Kidney (tissue), 14 donors: ENCODE measurements around the gene RGL2. TPM values are rescaled to one million over a fixed set of nuclear protein-coding genes. Genes with fewer than 3 reads are reported as not detected.

Source experiments
- DNase-seq, 5 donors: peaks; one replicate each; pipeline ENCODE4 v3.0.0-alpha.2; 2013 to 2020
- FAIRE-seq: peaks from 2 replicates; lab custom pipeline; 2012; peaks lifted over from hg19 to GRCh38; lab: Jason Lieb, UNC
- H3K27ac ChIP-seq, 2 donors: one replicate each; pipeline ENCODE4 v1.7.0; 2013; ENCODE audit warnings: low read depth in 2 of 2, low read length in 2 of 2, inconsistent platforms in 1 of 2
- H3K27me3 ChIP-seq: one replicate; pipeline ENCODE4 v1.7.1; 2013; ENCODE audit warnings: low read length, inconsistent platforms; ENCODE audit not compliant: control insufficient read depth, insufficient read depth
- H3K36me3 ChIP-seq, 3 donors: one replicate each; pipeline versions ENCODE4 v1.7.0 to v1.7.1; 2013; ENCODE audit warnings: low read length in 3 of 3, control low read depth in 1 of 3, inconsistent platforms in 1 of 3; ENCODE audit not compliant: insufficient read depth in 3 of 3, control insufficient read depth in 2 of 3
- H3K4me1 ChIP-seq, 3 donors: one replicate each; pipeline versions ENCODE4 v1.7.0 to v1.7.1; 2013; ENCODE audit warnings: low read length in 3 of 3, inconsistent platforms in 1 of 3, low read depth in 1 of 3; ENCODE audit not compliant: control insufficient read depth in 2 of 3, insufficient read depth in 2 of 3
- H3K4me3 ChIP-seq, 3 donors: one replicate each; pipeline versions ENCODE4 v1.7.0 to v1.8.1; 2013; ENCODE audit warnings: low read length in 3 of 3, control low read depth in 1 of 3, inconsistent platforms in 1 of 3
- H3K9ac ChIP-seq, 3 donors: one replicate each; pipeline versions ENCODE4 v1.7.0 to v1.7.1; 2013; ENCODE audit warnings: low read length in 3 of 3, control low read depth in 1 of 3, inconsistent platforms in 1 of 3
- H3K9me3 ChIP-seq, 3 donors: one replicate each; pipeline versions ENCODE4 v1.7.0 to v1.7.1; 2013; ENCODE audit warnings: low read length in 3 of 3, control low read depth in 1 of 3, inconsistent platforms in 1 of 3; ENCODE audit not compliant: control insufficient read depth in 2 of 3, insufficient read depth in 1 of 3
- CTCF ChIP-seq: IDR thresholded peaks from 3 replicates; pipeline ENCODE4 v1.5.1; 2012; ENCODE audit warnings: mild to moderate bottlenecking, moderate library complexity, borderline replicate concordance; ENCODE audit not compliant: insufficient read depth; ENCODE audit errors: extremely low read depth
- intact Hi-C: fragments of 100-400 bp; cut with DNase I; formaldehyde crosslinking; loops from one replicate; pipeline ENCODE4 v1.11.1; 2022
- polyA plus RNA-seq: library from polyadenylated mRNA; stranded (reverse); fragments of 350-450 nt; fragmentation: Illumina TruSeq; extraction: RNeasy Lipid Tissue Mini Kit (QIAGEN cat#74804); gene quantifications from one replicate; pipeline ENCODE4 v1.2.3, GENCODE V29; 2014; ENCODE audit warnings: low read depth, low replicate concordance; ENCODE audit not compliant: insufficient read depth
- total RNA-seq: library from RNA; stranded (reverse); fragmentation: NEBNext Ultra II Directional; extraction: Animal tissue kit (Norgen Biotek cat#: 25700); gene quantifications from one replicate; pipeline ENCODE4 v1.2.1, GENCODE V29; 2021
- donor health status: control.
- donor health status: control.
- donor health status: control.
- donor health status: control.
- donor health status: control.
- donor health status: DM: yes; HTN: yes; CAD: no.
- donor health status: Normal renal cell carcinoma (clear cell type).

The RGL2 gene
- total and polyA plus RNA-seq, 2 donors from 2014 or later, result 56.2 to 92.4 TPM

- Histone ChIP-seq H3K9ac (peak overlapping the region; percentile 81 to 95 (median 88)), H3K9me3 (no peaks in the 10 kb centered on the region), H3K36me3 (peaks cover 4 to 14% (median 9%) of the 10 kb centered on the region in 3 donors), H3K27me3 (no peaks in the 10 kb centered on the region), H3K27ac (peak overlapping the region; percentile 96 to 98), H3K4me1 (peaks cover 0 to 13% (median 0%) of the 10 kb centered on the region in 3 donors), H3K4me3 (peak overlapping the region; percentile 81 to 97 (median 92))
- TF ChIP-seq CTCF, result peak; percentile 52
- FAIRE-seq (no peak), DNase-seq (peak; percentile 93 to 97 (median 96))
- intact Hi-C loops, result no loop called here
Observed at GRCh38 chr6:33299237-33299944, 649 bp upstream of the RGL2 start.

- DNase-seq (peak; percentile 78 to 90 (median 84)), FAIRE-seq (no peak)
- Histone ChIP-seq H3K27ac (peak overlapping the region; percentile 96 to 98), H3K9me3 (no peaks in the 10 kb centered on the region), H3K9ac (peak overlapping the region; percentile 49 to 87 (median 76)), H3K4me1 (peaks cover 0 to 13% (median 0%) of the 10 kb centered on the region in 3 donors), H3K4me3 (peak overlapping the region; percentile 64 to 92 (median 82)), H3K27me3 (no peaks in the 10 kb centered on the region), H3K36me3 (peaks cover 2 to 11% (median 11%) of the 10 kb centered on the region in 3 donors)
- intact Hi-C loops, result no loop called here
- no peak for TF ChIP-seq CTCF
Observed at GRCh38 chr6:33297956-33298772, 578 bp downstream of the RGL2 start.

GRCh38 chr6:33297406-33297955 is 1.3 kb downstream of the RGL2 start:
- H3K27me3 ChIP-seq, result no peaks in the 10 kb centered on the region
- no peaks in the 10 kb centered on the region for H3K9me3 ChIP-seq
- peak overlapping the region in 2 of 3 donors; percentile 60 to 68 for H3K9ac ChIP-seq
- intact Hi-C loops, result no loop called here
- peaks cover 0 to 13% (median 0%) of the 10 kb centered on the region in 3 donors for H3K4me1 ChIP-seq
- peak overlapping the region; percentile 96 to 98 for H3K27ac ChIP-seq
- FAIRE-seq, result no peak
- H3K4me3 ChIP-seq, result peak overlapping the region; percentile 48 to 92 (median 56)
- DNase-seq, result peak; percentile 66 to 87 (median 77)
- no peak for TF ChIP-seq CTCF
- peaks cover 2 to 12% (median 11%) of the 10 kb centered on the region in 3 donors for H3K36me3 ChIP-seq
